OCI-LY3 (cell line): ENCODE measurements around the gene IMMP2L.

Experiments used
- H2AFZ ChIP-seq: fragments of 200-600, 300-600 bp; shearing (Covaris generic); 2 replicates; pipeline ENCODE4 v1.6.0; 2014; ENCODE audit warnings: antibody characterized with exemption, low read depth, low read length
- H3K27ac ChIP-seq: fragments of 200-600, 300-600 bp; sonication (generic); 2 replicates; pipeline ENCODE4 v1.5.1; 2014; ENCODE audit warnings: mild to moderate bottlenecking, low read length, moderate library complexity, mixed read lengths
- H3K27me3 ChIP-seq: fragments of 200-600, 300-600 bp; sonication (generic); 2 replicates; pipeline ENCODE4 v1.6.1; 2014; ENCODE audit warnings: low read depth, low read length, mixed read lengths
- H3K36me3 ChIP-seq: fragments of 200-600, 300-600 bp; sonication (generic); replicated peaks from 2 replicates; pipeline ENCODE3; 2014; ENCODE audit warnings: low read depth, low read length, mixed read lengths
- H3K4me1 ChIP-seq: fragments of 300-600, 200-600 bp; sonication (generic); 2 replicates; pipeline ENCODE4 v1.6.1; 2014; ENCODE audit warnings: low read length, mixed read lengths
- H3K4me2 ChIP-seq: fragments of 200-600, 300-600 bp; sonication (generic); 2 replicates; pipeline ENCODE4 v1.6.1; 2014; ENCODE audit warnings: low read length, mixed read lengths
- H3K4me3 ChIP-seq: fragments of 300-600, 200-600 bp; sonication (generic); 2 replicates; pipeline ENCODE4 v1.5.1; 2014; ENCODE audit warnings: antibody characterized with exemption, mild to moderate bottlenecking, low read length, moderate library complexity
- H3K79me2 ChIP-seq: fragments of 300-600, 200-600 bp; shearing (Covaris generic); 2 replicates; pipeline ENCODE4 v1.6.1; 2014; ENCODE audit warnings: mild to moderate bottlenecking, low read length, mixed read lengths
- H3K9ac ChIP-seq: fragments of 300-600, 200-600 bp; shearing (Covaris generic); 2 replicates; pipeline ENCODE4 v1.6.0; 2014; ENCODE audit warnings: mild to moderate bottlenecking, low read length, moderate library complexity
- H3K9me3 ChIP-seq: fragments of 200-600, 300-600 bp; shearing (Covaris generic); 2 replicates; pipeline ENCODE4 v1.6.1; 2014; ENCODE audit warnings: low read length, mixed read lengths; ENCODE audit not compliant: insufficient read depth
- H4K20me1 ChIP-seq: fragments of 200-600, 300-600 bp; sonication (generic); 2 replicates; pipeline ENCODE4 v1.6.1; 2016; ENCODE audit warnings: low read length, mixed read lengths; ENCODE audit not compliant: insufficient read depth
- EZH2phosphoT487 ChIP-seq: fragments of 200-600 bp; shearing (Covaris generic); IDR thresholded peaks from 2 replicates; pipeline ENCODE4 v1.6.1; 2018; ENCODE audit warnings: antibody characterized with exemption, mixed run types, low read depth
- TF ChIP-seq, protein P1 (sequence below): fragments of 200-600, 300-600 bp; sonication (generic); IDR thresholded peaks from 2 replicates; pipeline ENCODE4 v1.5.1; 2014; ENCODE audit warnings: antibody characterized with exemption, low read length, low read depth

The IMMP2L gene

DNA sequence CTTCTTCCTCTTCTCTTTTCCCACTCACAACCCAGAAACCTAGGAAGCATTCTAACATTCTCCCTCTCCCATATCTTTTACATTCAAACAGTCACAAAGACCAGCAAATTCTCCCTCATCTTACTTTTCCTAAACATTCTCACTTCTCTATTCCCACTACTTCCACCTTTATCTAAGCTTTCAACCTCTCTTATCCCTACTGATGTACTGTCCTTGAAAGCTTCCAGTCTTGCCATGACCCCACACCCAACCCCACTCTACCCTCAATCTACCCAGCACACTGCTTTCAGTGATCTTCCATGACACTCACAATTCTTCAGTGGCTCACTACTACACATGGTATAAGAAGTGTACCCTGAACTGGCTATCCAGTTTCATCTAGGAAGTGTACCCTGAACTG lies 5.3 kb downstream of the IMMP2L start:
- no peak overlapping the region for H2AFZ ChIP-seq
- H3K9me3 ChIP-seq = no peaks in the 10 kb centered on the region
- H3K79me2 ChIP-seq = peaks cover 16% of the 10 kb centered on the region
- no peak overlapping the region for H3K4me2 ChIP-seq
- H3K27me3 ChIP-seq = no peaks in the 10 kb centered on the region
- no peak overlapping the region for H3K4me3 ChIP-seq
- H3K36me3 ChIP-seq = peaks cover 42% of the 10 kb centered on the region
- TF ChIP-seq, protein P1, sequence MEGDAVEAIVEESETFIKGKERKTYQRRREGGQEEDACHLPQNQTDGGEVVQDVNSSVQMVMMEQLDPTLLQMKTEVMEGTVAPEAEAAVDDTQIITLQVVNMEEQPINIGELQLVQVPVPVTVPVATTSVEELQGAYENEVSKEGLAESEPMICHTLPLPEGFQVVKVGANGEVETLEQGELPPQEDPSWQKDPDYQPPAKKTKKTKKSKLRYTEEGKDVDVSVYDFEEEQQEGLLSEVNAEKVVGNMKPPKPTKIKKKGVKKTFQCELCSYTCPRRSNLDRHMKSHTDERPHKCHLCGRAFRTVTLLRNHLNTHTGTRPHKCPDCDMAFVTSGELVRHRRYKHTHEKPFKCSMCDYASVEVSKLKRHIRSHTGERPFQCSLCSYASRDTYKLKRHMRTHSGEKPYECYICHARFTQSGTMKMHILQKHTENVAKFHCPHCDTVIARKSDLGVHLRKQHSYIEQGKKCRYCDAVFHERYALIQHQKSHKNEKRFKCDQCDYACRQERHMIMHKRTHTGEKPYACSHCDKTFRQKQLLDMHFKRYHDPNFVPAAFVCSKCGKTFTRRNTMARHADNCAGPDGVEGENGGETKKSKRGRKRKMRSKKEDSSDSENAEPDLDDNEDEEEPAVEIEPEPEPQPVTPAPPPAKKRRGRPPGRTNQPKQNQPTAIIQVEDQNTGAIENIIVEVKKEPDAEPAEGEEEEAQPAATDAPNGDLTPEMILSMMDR = no peak
- TF ChIP-seq EZH2phosphoT487 = no peak
- peaks cover 9% of the 10 kb centered on the region; the same call in 1 of the 2 replicates for H3K4me1 ChIP-seq
- H3K27ac ChIP-seq = no peak overlapping the region
- no peaks in the 10 kb centered on the region for H4K20me1 ChIP-seq
- no peak overlapping the region for H3K9ac ChIP-seq

DNA sequence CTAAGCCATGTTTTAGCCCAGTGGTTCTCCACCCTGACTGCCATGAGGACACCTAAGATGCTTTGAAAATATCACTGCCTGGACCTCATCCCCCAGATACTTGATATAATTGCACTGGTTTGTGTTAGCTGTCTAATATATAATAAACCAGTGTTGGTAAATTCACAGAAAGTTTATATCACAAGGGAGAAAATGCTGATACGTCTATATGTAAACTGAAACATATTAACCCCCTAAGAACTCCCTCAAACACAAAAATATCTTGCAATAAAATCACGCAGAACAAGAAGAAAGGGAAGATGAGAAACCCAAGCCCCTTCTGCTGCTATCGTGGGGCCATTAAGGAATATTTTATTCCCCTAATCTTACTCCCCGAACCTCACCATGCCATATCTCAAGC lies 8.2 kb downstream of the IMMP2L start:
- Histone ChIP-seq H2AFZ (no peak overlapping the region), H3K36me3 (peaks cover 47% of the 10 kb centered on the region), H3K79me2 (no peaks in the 10 kb centered on the region)

DNA sequence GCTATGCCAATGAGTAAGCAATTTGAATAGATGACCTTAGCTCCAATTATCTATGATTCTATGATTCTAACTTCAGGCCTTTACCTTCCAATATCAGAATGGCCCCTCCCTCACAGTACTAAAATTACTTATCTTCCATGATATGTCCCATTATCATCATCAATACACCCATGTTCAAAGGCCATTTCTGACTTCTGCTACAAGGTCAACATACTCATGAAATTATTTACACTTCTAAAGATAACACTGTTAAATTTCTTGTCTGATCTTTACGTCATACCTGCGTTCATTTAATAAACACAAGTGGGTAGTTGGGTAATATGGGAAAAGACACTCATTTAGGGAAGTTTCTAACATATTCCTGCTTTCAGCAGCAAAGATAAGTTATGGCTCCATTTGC lies 21.2 kb downstream of the IMMP2L start:
- no peaks in the 10 kb centered on the region for H4K20me1 ChIP-seq
- H3K4me3 ChIP-seq = no peak overlapping the region
- no peak for TF ChIP-seq EZH2phosphoT487
- TF ChIP-seq, protein P1 = no peak
- no peaks in the 10 kb centered on the region for H3K4me1 ChIP-seq
- H3K4me2 ChIP-seq = no peak overlapping the region
- no peaks in the 10 kb centered on the region for H3K9me3 ChIP-seq
- no peaks in the 10 kb centered on the region for H3K79me2 ChIP-seq
- H3K36me3 ChIP-seq = peaks cover 3% of the 10 kb centered on the region
- no peak overlapping the region for H3K27ac ChIP-seq
- H3K9ac ChIP-seq = no peak overlapping the region
- H2AFZ ChIP-seq = no peak overlapping the region
- H3K27me3 ChIP-seq = no peaks in the 10 kb centered on the region

More for the DNA sequence above, 8.2 kb downstream of the IMMP2L start:
- Histone ChIP-seq H3K27ac (no peak overlapping the region), H3K9ac (no peak overlapping the region), H3K4me2 (no peak overlapping the region), H3K4me3 (no peak overlapping the region), H3K9me3 (no peaks in the 10 kb centered on the region), H3K4me1 (no peaks in the 10 kb centered on the region), H3K27me3 (no peaks in the 10 kb centered on the region), H4K20me1 (no peaks in the 10 kb centered on the region)
- TF ChIP-seq EZH2phosphoT487 = no peak
- TF ChIP-seq, protein P1 = no peak

DNA sequence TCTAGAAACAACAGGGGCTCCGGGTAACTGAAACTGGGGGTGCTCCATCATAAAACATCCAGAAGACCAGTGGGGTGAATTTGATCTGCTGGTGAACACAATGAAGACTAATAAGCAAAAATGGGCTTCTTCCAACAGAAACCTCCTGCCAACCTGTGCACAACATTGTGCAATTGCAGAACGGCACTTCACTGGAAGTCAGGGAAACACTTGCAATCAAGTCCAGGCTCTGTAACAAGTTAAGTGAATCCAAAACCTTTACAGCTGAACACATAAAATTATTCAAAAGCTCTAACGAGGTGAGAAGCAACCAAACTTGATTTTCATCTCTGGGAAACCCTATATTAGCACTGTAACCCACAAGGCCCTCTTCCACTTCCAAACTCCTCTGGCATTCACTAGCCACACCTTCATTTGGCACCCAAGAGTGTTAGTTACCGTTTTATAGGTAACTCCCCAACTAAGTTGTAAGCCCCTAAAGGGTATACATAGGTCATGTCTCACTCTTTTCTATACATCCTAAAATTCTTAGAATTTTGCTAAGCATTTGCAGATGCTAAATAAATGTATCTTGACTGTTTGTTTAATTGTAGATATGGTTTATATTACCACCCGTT lies 22.0 kb downstream of the IMMP2L start:
- H2AFZ ChIP-seq = no peak overlapping the region
- peaks cover 2% of the 10 kb centered on the region for H3K4me1 ChIP-seq
- H3K4me2 ChIP-seq = no peak overlapping the region
- no peak overlapping the region for H3K9ac ChIP-seq
- no peaks in the 10 kb centered on the region for H3K27me3 ChIP-seq
- TF ChIP-seq, protein P1 = no peak
- no peak for TF ChIP-seq EZH2phosphoT487
- no peaks in the 10 kb centered on the region for H4K20me1 ChIP-seq
- H3K36me3 ChIP-seq = peaks cover 3% of the 10 kb centered on the region
- H3K27ac ChIP-seq = no peak overlapping the region
- H3K9me3 ChIP-seq = no peaks in the 10 kb centered on the region
- no peaks in the 10 kb centered on the region for H3K79me2 ChIP-seq
- no peak overlapping the region for H3K4me3 ChIP-seq
